SH-SY5Y (cell line): ENCODE results near the gene BRAF.

Experiments
- GATA2 ChIP-seq: IDR thresholded peaks from 2 replicates; pipeline ENCODE4 v1.6.1; 2011; ENCODE audit warnings: mild to moderate bottlenecking, low read depth, low read length
- GATA3 ChIP-seq: IDR thresholded peaks from 2 replicates; pipeline ENCODE4 v1.6.1; 2011; ENCODE audit warnings: low read depth, mild to moderate bottlenecking, low read length, moderate library complexity

- TF ChIP-seq GATA3 (no peak), GATA2 (no peak)
Measured at GRCh38 chr7:140923358-140924006, 1.2 kb downstream of the BRAF start.
